ENCODE results near the gene FMN1.

The FMN1 gene

DNA sequence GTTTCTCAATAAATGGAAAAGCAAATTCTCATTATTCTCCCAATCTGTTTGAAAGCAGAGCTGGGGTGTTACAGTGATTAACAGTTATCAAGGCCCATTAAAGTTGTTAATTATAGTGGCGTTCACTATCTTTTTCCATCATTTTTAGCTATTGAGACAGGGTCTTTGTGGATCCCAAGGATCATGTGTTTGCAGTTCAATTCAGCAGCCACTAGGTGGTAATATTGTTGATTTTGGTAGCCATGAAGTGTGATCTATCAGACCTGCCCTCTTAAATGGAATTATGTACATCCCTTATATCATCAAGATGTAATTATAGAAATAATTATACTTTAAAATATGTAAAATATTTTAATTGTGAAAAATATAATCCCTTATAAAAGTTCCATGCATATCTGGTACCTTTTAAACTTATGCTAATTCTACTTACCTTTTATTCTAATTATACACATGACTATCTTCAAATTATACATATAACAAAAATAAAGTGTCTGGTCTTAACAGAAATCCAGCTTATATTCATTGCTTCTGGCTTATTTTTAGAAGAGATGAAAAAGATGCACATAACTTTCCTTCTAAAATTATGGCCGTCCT is 350.3 kb downstream of the FMN1 start:
- no peak for DNase-seq

DNA sequence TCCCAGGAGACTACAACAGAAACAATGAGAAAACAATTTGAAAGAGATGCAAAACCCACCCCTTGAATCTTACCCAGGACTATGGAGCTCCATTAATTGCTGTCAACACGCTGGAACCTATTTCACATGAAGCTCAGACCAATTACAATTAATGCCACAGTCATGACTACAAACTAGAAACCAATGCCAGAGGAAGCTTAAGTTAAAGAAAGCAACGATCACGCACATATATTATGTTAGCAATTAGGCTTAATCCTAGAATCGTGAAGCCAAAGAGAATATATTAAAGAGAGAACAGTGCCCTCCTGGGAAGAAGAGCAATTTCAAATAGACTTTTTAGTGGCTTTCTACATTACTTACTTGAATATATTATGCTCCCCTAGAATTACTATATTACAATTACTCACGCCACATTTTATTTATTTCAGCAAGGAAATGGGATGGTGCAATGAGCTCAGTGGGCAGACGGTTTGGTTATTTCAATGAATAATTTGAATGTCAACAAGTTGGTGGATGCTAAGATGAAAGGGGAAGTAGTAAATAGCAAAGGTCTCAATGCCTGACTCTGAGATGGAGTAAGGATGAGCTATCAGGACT is 351.2 kb downstream of the FMN1 start:
- no peak for DNase-seq

- no peak for DNase-seq
Measured at GRCh38 chr15:32842081-32842480, 352.4 kb downstream of the FMN1 start.

DNA sequence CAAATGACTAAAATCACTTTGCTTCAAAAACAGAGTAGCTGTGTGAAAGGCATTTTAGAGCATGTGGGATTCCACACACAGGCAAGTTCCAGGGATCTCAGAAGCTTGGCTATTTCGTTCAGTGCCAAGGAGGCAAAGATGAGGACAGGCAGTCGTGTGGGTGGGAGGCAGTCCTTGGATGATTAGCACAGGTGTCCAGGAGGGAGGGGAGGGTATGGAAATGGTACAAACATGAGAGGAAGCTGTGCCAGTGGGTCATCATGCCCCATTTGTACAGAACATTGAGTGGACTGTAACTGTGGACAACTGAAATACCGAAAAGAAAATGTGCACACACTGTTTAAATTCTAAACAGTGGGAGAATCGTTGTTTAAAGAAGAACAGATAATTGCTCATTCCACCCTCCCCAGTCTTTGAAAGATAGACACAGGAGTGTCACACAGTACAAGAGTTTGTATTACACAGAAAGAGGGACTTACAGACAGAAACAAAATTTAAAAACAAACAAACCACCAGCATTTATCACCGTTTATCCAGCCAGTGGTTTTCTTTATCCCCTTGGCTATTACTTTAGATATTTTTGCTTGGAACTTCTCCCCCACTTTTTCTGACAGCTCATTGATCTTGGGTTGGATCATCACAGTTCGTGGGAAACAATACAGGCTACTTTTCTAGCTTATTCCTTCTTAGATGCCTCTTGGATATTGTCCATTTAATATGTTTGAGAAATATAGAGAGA is 353.8 kb downstream of the FMN1 start:
- no peak for DNase-seq

DNA sequence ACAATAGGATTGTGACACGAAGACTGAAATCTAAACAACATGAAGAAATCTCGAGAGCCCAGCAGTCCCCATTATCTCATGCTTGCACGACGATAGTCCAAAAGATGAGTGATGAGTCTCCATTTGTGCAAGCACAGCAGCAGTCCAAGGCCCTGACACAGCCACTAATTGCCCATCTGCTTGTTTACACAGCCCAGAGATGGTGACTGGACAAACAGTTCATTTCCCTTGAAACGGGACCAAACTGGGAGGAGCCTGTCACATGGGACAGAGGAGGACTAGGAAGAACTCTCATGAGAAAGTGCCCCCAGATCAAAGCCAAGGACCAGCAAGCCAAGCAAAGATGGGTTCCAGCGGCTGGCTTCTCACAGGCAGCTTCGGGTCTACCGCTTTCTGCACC is 355.7 kb downstream of the FMN1 start:
- DNase-seq: no peak

- no peak for DNase-seq
Measured at GRCh38 chr15:32838338-32838737, 356.2 kb downstream of the FMN1 start.

- DNase-seq: no peak
Measured at GRCh38 chr15:32837935-32838334, 356.6 kb downstream of the FMN1 start.

DNA sequence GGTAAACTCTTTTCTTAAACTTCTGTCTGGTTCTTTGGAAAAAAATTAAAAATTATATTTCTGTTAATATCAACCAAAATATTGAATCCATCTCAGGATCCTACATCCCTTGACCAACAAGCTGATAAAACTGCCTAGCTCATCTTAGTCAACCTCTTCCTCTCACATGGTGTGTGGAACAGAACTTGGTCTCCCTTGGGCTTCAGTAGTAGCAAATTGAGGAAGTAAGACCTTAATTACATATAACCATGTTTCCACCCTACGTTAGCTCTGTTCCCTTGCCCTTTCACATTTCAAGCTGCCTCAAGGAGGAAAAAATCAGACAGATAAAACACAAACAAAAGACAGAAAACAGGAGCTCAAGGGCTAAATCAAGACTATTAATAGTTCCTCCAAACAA is 360.4 kb downstream of the FMN1 start:
- no peak for DNase-seq

- DNase-seq: no peak
Measured at GRCh38 chr15:32833379-32833821, 361.1 kb downstream of the FMN1 start.

DNA sequence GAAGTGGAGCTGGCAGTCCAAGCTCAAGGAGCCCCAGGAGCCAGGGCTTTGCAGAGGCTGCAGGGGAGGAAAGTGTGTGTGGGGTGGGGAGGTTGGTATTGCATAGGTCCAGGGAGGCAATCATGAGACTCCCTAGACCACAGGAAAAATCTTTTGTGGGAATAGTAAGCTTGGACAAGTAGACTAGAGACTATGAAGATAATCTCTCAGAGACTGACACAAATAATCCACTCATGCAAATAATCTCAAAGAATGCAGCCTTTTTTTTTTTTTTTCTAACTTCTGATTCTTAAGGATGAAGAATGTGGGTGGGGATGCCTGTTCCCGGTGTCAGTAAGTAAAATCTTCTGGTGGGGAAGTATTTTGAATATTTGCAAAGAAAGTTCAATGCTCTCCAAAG is 363.0 kb downstream of the FMN1 start:
- DNase-seq: no peak

GRCh38 chr15:32830241-32830640 is 364.3 kb downstream of the FMN1 start:
- no peak for DNase-seq

- no peak for DNase-seq
Measured at GRCh38 chr15:32829436-32829835, 365.1 kb downstream of the FMN1 start.

DNA sequence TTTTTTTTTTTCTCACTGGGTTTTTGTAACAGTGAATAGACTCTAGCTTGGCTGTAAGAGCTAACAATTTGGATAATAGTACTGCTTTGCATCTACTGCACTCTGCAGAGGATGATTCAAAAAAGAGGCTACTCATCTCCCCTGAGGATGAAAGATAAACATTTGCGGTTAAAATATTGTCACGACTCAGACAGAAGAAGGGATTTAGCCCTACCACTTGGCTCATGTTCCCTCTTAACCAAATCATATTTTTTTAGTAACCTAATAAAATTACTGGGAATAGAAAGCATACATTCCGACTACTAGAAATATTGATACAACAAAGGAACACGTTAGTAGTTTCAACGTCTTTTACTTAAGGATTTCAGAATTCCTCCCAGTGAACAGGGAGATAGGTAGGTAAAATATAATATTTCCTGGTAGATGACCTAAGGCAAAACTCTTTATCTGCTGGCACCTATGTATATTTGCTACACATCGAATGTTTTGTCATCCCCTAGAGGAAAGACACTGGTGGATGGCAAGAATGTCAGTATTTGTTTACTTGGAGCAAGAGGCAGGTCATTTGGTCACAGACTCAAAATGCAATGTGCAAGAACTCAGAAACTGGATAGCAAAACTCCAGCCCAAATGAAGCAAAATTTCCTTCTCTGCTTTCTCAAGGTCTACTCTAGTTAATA is 365.9 kb downstream of the FMN1 start:
- DNase-seq: no peak

DNA sequence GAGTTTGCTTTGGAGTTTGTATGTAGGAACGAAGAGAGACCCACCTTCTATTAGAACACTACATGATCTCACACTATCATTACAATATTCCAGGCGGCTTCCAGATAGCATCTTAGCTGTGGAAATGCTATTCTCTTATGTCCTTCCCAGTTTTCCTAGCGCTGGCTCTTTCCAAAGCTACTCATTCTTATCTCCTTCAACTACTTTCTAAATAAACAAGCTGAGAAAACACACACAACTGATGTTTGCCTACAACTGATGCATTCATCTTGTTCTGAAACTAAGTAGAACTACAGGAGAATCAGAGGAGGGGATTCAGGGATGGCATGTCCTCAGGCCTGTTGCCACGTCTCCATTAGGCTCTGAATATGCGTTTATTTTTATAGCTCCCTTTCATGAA is 367.8 kb downstream of the FMN1 start:
- no peak for DNase-seq

DNA sequence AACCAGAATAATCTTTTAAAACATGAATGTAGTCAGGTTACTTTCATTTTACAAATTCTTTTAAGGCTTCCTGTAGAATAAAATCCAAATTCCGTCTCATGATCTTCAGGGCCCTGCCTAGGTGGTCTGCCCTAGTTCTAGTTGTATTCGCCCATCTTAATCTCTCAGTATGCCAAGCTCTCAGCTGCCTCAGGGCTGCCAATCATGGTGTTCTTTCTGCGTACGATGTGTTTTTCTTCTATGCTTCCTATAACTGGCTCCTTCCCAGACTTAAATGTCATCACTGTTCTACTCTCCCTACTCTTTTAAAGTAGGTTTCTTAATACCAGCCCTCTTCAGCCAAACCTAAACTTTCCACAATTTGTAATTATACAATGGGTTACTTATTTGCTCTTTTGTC is 369.3 kb downstream of the FMN1 start:
- no peak for DNase-seq

GRCh38 chr15:32824777-32825176 is 369.7 kb downstream of the FMN1 start:
- DNase-seq: no peak

GRCh38 chr15:32823750-32824149 is 370.8 kb downstream of the FMN1 start:
- no peak for DNase-seq

DNA sequence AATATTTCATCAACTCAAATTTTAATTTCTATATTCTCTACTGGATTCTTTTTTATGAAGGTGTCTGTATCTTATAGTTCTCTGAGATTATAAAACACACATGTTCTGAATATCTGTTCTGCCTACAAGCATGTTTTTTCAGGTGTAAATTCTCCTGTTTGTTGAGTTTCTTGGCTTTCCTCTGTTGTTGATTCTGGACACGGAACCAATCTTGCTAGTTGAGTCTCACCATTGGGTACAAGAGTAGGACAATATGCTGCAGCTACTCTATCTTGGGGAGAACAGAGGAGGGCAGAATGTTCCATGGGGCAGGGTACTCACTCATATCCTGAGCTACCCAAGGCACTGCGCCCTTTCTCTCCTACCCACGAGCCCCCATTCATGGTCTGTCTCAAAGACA is 371.8 kb downstream of the FMN1 start:
- no peak for DNase-seq

GRCh38 chr15:32819448-32819847 is 375.1 kb downstream of the FMN1 start:
- no peak for DNase-seq

- DNase-seq: no peak
Measured at GRCh38 chr15:32818758-32819447, 375.6 kb downstream of the FMN1 start.

DNA sequence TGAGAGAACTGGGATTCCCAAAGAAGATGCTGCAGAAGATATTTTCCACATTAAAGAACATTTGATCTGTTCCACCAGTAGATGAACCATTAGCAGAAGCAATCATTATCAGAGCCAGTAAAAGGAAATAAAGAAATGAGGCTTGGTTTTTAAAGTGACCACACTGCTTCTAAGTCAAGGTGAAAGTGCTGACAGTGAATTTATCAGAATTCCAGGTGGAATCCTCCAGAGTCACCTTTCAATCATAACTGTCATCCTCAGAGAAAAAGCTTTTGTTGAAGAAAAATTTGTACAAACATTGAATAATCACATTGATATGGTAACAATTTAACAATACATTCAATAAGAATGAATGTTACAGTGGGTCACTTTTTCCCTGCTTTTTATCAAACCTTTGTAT is 376.9 kb downstream of the FMN1 start:
- no peak for DNase-seq

GRCh38 chr15:32807331-32807730 is 387.2 kb downstream of the FMN1 start:
- no peak for DNase-seq

- DNase-seq: no peak
Measured at GRCh38 chr15:32803631-32804030, 390.9 kb downstream of the FMN1 start.
